Cardiac septum (tissue), 1 donor: ENCODE measurements around the gene TCOF1. TPM values are rescaled to one million over a fixed set of nuclear protein-coding genes. Genes with fewer than 3 reads are reported as not detected.
A peak's percentile ranks its signal among the peaks of the same experiment; 100 is the strongest.

Experiments used
- DNase-seq: peaks from one replicate; pipeline ENCODE4 v3.0.0-alpha.2; 2020; ENCODE audit warnings: low spot score
- intact Hi-C: fragments of 100-400 bp; cut with DNase I; formaldehyde crosslinking; loops from one replicate; pipeline ENCODE4 v1.14.0; 2022
- total RNA-seq: library from RNA; stranded (reverse); fragmentation: NEBNext Ultra II Directional; extraction: Animal tissue kit (Norgen Biotek cat#: 25700); gene quantifications from one replicate; pipeline ENCODE4 v1.2.1, GENCODE V29; 2021
- donor health status: DM: no; HTN: no; CAD: no.

TCOF1 gene
- total RNA-seq, 1 donor from 2014 or later: 15.5 TPM

GRCh38 chr5:150398722-150399523 lies 41.4 kb downstream of the TCOF1 start:
- intact Hi-C loops: no loop called here
- DNase-seq: no peak

- intact Hi-C loops: no loop called here
- DNase-seq: no peak
These were observed 42.2 kb downstream of the TCOF1 start for GRCh38 chr5:150399524-150400211.

DNA sequence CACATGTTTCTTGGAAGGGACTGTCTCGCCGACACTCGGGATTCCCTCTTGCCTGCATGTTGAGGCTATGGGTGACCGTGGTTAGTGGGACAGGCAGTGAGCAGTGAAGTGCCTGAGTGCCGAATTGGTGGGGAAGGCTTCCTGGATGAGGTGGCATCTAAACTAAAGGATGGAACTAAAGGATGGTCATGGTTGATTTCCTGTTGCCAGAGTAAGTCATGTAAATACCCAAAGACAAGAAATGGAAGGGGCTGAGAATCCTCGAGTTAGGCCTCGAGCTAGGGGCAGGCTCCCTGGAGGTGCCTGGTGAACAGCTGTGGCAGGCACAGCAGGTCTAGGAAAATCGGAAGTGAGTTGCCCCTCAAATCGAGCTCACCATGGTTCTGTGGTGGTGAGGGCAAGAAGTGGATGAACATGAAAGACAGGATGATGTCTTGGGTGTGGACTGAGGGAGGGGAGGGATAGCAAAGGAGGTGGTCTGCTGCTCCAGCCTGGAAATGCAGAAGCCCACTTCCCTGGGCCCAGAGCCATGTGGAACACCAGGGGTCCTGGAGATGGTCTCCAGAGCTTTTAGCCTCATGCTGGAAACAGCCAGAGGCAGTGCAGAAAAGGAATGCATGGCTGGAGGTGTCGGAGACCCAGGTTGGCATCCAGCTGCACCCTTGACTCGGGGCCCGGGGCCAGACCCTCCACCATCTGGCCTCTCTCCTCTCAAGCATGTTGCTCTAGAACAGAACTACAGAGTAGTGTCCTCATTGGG lies 43.0 kb downstream of the TCOF1 start:
- DNase-seq: no peak
- intact Hi-C loops: no loop called here

GRCh38 chr5:150401076-150401375 lies 43.5 kb downstream of the TCOF1 start:
- no peak for DNase-seq
- intact Hi-C loops: no loop called here

- intact Hi-C loops: no loop called here
- no peak for DNase-seq
These were observed 44.1 kb downstream of the TCOF1 start for GRCh38 chr5:150401376-150402228.

DNA sequence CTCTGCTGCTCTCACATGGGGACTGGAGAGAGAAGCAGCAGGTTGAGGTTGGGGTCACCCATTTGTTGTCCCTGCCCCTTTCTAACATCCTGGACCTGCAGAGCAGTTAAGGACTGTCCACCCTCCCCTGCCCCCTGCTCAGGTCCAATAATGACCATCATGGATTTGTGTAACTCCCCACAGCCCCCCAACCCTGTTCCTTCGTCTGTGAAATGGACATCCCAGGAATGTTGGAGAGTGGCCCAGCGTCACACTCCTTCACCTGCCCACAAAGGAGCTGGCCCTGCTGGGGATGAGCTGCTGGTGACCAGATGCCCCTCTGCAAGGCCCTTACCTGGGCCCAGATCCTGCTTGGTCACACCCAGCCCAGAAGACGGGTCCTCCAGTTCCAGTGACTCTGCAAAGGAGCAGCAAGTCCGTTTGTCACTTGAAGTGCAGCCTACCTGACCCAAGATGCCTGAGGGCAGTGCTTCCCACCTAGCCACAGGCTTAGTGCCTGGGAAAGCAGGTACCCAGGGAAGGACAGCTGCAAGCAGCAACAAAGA lies 44.8 kb downstream of the TCOF1 start:
- no peak for DNase-seq
- intact Hi-C loops: no loop called here

DNA sequence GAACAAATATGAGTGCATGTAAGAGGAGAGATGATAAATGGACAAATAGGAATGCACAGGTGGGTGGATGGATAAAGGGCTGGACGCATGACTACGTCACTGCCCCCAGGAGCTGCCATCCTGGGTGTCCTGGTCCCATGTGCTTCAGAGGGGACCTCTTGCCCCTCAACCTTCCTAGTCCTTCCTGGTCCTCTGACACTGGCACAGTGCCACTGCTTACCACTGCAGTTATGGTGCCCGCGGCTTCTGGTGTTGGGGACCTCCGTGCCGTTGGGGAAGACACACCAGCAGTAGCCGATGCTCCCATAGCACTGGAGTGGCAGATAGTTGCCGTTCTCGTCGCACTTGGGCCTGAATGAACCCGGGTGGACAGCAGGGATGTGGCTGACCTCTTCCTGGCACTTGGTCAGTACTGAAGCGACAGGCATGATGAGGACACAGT lies 45.4 kb downstream of the TCOF1 start:
- intact Hi-C loops: no loop called here
- DNase-seq: no peak

GRCh38 chr5:150404121-150404520 lies 46.6 kb downstream of the TCOF1 start:
- DNase-seq: no peak
- intact Hi-C loops: no loop called here

- intact Hi-C loops: no loop called here
- no peak for DNase-seq
These were observed 47.0 kb downstream of the TCOF1 start for GRCh38 chr5:150404535-150404934.

GRCh38 chr5:150404941-150405816 lies 47.7 kb downstream of the TCOF1 start:
- DNase-seq: no peak
- intact Hi-C loops: no loop called here

DNA sequence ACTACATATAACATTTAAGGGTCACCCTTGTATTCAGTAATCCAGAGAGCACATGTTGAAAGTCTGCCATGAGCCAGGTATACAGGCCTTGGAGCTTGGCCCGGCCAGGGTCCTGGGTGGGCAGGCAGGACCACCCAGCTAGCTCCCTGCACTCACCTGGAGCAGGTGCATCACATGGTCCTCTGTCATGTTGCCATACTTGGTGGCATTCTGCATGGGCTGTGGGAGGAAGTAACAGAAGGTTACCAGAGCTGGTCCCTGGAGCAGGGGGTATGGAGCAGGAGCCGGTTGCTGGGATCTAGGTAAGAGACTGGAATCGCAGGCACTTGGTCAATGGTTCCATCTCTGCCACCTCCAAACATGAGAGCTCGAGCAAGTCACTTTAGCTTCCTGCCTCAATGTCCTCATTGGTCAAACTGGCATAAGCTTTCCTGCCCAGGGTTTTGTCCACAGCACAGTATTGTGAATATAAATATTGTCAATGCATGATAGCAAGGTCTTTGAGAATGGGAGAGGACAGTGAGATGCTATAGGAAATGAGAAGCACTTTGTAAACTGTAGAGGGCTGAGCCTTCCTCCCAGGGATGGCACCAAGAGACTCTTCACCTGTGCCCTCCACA lies 48.7 kb downstream of the TCOF1 start:
- no peak for DNase-seq
- intact Hi-C loops: no loop called here

DNA sequence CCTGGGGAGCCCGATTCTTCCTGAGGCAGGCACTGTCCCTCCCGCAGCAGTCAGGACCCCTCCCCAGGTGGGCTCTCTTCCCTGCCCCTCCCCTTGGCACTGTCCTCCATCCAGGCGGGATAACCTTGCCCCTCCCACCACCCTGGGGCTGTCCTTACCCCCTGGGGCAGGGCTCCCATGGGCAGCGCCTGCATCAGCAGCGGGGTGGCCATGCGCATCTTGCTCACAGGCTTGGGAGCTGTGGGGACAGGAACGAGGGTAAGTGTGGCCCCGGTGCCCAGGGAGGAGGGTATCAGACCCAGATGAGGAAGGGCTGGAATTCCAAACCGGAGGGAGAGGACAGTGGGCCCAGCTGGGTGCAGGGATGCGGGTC lies 49.2 kb downstream of the TCOF1 start:
- DNase-seq: no peak
- intact Hi-C loops: no loop called here

GRCh38 chr5:150407096-150407720 lies 49.7 kb downstream of the TCOF1 start:
- intact Hi-C loops: no loop called here
- DNase-seq: no peak

- intact Hi-C loops: no loop called here
- DNase-seq: no peak
These were observed 50.9 kb downstream of the TCOF1 start for GRCh38 chr5:150408231-150408943.

DNA sequence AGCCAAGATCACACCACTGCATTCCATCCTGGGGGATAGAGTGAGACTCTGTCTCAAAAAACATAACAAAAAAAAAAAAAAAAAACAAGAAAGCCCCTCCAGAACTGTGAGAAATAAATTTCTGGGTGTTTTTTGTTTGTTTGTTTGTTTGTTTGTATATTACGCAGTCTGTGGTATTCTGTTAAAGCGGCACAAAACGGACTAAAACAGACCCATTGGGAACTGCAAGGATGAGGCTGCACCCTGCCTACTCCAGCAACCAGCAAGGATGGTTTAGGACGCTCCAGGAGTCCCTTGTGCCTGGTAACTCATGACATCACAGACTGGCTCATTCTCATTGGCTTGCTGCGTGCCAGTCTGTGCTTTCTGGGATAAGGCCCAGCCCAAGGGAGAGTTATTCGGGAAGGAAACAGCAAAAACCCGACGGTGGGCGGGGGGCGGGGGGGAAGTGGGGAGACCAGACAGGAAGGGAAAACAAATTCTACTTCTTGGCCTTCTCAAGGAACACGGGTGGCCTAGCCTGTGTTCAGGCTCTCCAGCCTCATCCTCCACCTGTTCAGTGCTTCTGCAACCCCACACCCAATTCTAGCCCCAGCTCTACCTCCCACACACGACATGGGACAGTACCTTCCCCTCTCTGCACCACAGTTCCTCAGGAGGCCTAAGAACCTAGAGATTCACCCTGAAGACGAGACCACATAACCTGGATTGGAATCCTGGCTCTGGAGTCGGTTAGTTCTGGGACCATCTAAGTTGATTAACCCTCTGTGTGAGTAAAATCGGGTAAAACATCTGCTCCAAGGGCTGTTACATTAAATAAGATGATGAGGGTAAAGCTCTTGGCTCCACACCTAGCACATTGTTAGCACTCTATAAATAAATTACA lies 52.4 kb downstream of the TCOF1 start:
- intact Hi-C loops: no loop called here

More for the DNA sequence above, 52.4 kb downstream of the TCOF1 start:
- peak; percentile 90 for DNase-seq
